KOPT-K1 (cell line): ENCODE results near the gene RIPOR2.
A peak's percentile ranks its signal among the peaks of the same experiment; 100 is the strongest.

ENCODE experiments used
- H3K27ac ChIP-seq: fragments of 200-600 bp; sonication (generic); 2 replicates; pipeline ENCODE4 v1.5.1; 2016; ENCODE audit warnings: antibody characterized with exemption, mild to moderate bottlenecking, low read depth, low read length; ENCODE audit not compliant: poor library complexity, severe bottlenecking
- H3K36me3 ChIP-seq: fragments of 200-600 bp; sonication (generic); 2 replicates; pipeline ENCODE4 v1.5.1; 2017; ENCODE audit warnings: antibody characterized with exemption, mild to moderate bottlenecking, low read length, moderate library complexity; ENCODE audit not compliant: insufficient read depth
- H3K9me3 ChIP-seq: fragments of 200-600 bp; sonication (generic); 2 replicates; pipeline ENCODE4 v1.5.1; 2017; ENCODE audit warnings: antibody characterized with exemption, low read length, mild to moderate bottlenecking; ENCODE audit not compliant: insufficient read depth, poor library complexity, severe bottlenecking

The RIPOR2 gene

DNA sequence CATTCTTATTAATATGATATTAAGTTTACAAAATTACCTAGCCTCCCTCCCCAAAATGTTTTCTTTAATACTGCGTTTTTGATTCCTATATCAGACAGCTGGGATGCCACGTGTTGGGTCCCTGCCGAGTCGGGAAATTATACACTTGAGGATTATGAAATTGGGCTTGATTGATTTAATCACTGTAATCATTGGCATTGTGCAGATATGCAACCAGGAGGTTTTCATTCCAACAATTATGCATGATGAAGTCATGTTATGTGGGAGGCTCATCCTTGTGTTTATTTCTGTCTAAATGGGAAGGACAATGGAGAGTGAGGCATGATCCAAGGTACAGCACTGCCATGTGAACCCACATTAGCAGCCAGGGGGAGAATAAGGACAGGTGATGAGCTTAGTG, 30.6 kb upstream of the RIPOR2 start:
- Histone ChIP-seq H3K36me3 (no peaks in the 10 kb centered on the region), H3K9me3 (no peaks in the 10 kb centered on the region), H3K27ac (no peak overlapping the region)

DNA sequence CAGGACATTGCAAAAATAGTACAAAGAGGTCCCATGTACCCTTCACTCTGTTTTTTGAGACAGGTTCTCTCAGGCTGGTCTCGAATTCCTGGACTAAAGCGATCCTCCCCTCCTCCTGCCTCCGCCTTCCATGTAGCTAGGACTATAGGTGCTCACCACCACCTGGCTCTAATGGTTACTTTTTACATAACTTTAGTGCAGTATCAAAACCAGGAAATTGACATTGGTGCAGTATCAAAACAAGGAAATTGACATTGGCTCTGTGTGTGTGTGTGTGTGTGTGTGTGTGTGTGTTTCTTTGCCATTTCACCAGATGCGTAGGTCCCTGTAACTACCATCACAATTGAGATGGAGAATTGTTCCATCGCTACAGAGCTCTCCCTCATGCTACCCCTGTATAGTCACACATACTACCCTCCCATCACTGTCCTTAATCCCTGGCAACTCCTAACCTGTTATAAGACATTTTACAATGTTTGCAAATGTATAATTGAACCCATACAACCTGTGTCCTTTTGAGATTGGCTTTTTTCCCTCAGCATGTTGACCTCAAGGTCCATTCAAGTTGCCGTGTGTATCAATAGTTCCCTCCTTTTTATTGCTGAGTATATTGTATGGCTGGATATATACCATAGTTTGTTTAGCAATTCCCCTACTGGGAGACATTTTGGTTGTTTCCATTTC, 28.3 kb upstream of the RIPOR2 start:
- H3K36me3 ChIP-seq: no peaks in the 10 kb centered on the region
- no peak overlapping the region for H3K27ac ChIP-seq
- H3K9me3 ChIP-seq: no peaks in the 10 kb centered on the region

DNA sequence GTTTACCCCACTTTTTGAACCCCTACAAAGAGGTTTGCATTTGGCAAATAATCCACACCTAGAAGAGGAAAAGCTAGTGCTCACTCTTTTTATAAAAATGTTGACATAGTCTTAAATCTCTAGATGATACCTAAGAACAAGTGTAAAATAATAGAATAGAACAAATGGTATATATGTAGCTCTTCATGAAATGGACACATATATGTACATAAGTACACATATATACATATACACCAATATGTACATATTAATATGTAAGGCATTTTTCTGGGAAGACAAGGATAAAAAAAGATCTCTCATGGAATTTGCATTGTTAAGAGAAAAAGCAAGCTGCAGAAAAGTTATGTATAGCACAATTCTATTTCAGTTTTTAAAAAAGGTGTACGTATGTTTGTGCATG, 27.6 kb upstream of the RIPOR2 start:
- no peaks in the 10 kb centered on the region for H3K9me3 ChIP-seq
- no peak overlapping the region for H3K27ac ChIP-seq
- H3K36me3 ChIP-seq: no peaks in the 10 kb centered on the region

DNA sequence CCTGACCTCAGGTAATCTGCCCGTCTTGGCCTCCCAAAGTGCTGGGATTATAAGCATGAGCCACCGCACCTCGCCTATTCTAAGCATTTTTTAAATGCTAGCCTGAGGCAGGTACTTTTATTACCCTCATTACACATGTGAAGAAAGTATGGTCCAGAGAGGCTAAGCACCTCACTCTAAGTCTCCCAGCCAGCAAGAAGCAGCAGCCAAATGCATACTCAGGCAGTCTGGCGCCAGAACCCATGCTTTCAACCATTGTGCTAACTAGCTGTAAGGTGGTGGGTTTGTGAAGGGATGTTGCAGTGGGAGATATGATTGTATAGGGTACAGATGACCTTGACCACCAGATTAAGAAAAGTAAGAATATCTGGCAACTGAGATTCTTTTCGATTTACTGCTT, 26.1 kb upstream of the RIPOR2 start:
- Histone ChIP-seq H3K36me3 (no peaks in the 10 kb centered on the region), H3K9me3 (no peaks in the 10 kb centered on the region), H3K27ac (no peak overlapping the region)

DNA sequence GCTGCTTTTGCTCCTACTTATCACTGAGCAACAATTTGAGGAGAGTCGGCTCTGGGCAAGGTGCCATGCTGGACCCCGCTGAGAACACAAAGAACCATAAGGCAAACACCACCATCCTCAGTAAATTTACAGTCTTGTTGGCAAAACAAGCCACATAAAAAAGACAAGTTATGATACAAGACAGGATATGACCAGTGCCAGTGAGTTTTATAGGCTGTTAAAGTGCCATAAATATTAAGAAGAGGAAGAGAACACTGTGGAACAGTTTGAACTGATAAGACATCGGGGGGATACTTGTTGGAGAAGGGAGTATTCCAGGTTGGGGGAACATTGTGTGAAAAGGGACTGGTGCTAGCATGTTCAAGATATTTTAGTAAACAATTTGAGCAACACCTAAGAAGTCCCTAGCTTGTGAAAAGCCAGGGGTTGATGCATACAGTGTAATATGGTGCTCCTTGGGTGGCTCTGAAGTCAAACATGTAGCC, 25.3 kb upstream of the RIPOR2 start:
- H3K27ac ChIP-seq: no peak overlapping the region
- H3K36me3 ChIP-seq: no peaks in the 10 kb centered on the region
- H3K9me3 ChIP-seq: no peaks in the 10 kb centered on the region

DNA sequence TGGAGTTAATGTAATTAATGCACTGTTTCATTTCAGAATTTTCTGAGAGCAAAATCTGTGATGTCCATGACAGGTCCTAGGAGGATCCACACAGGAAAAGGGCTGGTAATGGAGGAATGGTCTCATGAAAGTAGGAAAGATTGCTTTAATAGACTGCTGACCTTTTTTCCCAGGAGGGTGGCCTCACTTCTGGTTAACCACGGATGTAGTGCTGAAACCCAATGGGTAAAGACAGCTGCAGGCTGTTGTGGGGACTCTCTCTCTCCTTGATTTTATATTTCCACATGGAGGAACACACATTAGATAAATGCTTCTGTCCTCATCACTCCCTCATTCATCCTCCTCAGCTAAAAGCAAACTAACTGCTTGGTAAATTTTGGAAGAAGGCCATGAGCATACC, 23.6 kb upstream of the RIPOR2 start:
- no peaks in the 10 kb centered on the region for H3K36me3 ChIP-seq
- H3K27ac ChIP-seq: no peak overlapping the region

DNA sequence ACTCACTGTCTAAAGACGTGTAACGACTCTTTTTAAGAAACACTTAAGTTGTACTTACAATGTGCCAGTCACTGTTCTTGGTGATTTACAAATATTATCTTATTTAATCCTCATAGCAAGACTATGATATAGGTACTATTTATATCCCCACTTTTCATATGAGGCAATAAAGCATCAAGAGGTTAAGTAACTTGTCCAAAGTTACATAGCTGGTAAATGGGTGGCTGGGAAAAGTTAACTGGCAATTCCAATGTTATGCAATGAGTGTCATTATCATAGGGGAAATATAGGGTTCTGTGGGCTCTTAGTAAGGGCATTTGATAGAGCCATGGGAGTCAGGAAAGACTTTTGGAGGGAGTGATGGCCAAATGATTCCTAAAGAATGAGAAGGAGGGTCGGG, 21.4 kb upstream of the RIPOR2 start:
- Histone ChIP-seq H3K36me3 (no peaks in the 10 kb centered on the region), H3K27ac (no peak overlapping the region), H3K9me3 (no peaks in the 10 kb centered on the region)

More for the DNA sequence above, 23.6 kb upstream of the RIPOR2 start:
- no peaks in the 10 kb centered on the region for H3K9me3 ChIP-seq

DNA sequence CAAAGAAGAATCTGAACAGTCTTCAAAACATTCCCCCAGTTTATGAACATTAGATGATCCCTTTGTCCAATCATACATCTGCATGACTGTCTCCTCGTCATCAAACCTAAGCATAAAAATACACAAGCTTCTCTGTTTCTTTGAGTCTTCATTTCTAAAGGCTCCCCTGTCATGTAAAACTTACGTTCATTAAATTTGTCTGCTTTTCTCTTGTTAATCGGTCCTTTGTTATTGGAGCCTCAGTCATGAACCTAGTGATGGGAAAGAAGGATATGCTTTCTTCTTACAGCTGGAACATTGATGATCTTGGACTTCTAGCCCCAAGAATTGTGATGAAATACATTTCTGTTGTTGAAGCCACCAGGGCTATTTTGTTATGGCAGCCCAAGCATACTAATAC, 18.0 kb upstream of the RIPOR2 start:
- no peaks in the 10 kb centered on the region for H3K36me3 ChIP-seq
- H3K27ac ChIP-seq: no peak overlapping the region
- H3K9me3 ChIP-seq: no peaks in the 10 kb centered on the region

DNA sequence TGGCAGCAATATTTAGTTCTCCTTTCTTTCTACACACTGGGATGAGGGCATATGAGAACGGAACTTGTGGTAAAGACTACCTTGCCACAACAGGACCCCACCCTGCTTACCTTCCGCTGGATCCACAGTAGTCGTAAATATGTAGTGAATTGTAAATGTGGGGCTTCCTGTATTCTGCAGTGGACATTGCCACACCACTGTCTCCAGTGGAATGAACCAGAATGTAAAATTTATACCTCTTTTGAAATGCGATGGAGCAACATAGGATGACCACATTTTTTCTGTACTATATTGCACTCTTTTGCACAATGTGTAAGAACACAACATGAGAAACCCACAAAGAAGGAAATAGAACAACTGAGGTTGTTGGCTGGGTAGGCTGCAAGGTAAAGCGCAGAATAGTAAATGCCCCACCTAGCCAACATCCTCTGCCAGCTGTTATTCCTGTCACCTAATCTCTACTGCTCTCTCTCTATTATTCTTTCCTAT, 16.1 kb upstream of the RIPOR2 start:
- peak overlapping the region; percentile 81 for H3K27ac ChIP-seq
- H3K36me3 ChIP-seq: no peaks in the 10 kb centered on the region
- H3K9me3 ChIP-seq: no peaks in the 10 kb centered on the region

DNA sequence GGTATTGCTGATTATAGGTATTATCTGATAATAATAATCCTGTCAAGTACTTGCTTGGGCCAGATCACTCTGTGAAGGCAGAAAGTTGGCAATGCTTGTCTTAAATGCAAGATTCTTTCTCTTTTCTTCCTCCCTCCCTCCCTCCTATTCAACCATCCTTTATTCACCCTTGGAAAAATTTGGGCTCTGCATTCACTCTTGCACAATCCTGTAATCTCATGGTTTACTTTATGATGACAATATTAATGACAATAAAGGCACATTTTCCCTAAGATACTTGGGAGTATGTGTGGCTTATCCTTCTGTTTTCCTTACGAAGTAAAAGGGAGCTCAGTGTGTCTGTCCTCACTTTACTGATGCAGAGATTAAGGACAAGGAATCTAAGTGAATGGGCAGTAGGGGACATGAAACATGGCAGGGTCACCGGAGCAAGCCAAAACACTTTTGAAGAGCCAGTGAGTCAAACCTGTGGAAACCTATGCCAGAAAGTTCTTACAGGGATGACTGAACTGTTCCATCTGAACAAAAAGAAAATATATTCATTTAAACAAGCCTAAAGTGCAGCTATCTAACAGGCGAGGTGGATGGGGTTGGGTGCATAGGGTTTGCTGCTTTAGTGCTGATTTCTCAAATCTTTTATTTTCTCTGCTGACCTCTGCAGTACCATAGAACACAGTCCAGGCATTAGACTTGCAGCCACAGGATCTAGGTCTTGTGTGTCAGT, 14.6 kb upstream of the RIPOR2 start:
- H3K36me3 ChIP-seq: 0 out of 2 replicates have a peak, but pooled peaks cover under 1% of the 10 kb centered on the region
- peak overlapping the region; percentile 81 for H3K27ac ChIP-seq
- H3K9me3 ChIP-seq: peaks cover 3% of the 10 kb centered on the region

DNA sequence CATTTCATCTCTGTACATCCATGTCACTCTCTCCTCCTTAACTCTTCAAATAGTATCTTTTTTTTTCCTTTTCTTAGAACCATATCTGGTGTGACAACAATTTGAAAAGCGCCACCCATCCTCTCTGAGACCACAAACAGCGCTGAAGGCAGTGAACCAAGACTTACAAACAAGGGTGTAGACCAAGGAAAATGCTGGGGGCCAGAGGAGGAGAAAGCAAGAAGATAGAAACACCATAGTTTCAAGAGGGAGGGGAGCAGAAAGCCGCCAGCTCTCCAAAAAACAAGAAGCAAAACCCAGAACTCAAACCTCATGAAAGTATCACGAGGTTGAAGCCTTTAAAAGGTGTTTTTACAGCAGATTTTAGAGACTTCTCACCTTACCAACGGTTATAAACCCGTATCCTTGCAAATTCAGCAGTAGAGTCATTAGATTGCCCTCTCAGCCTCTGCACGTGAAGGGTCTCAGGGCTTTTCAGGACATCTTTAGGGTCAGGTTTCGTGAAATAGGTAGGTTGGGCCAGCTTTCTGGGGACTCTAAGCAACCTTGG, 13.3 kb upstream of the RIPOR2 start:
- Histone ChIP-seq H3K27ac (peak overlapping the region; percentile 81), H3K36me3 (peaks cover 10% of the 10 kb centered on the region), H3K9me3 (peaks cover 16% of the 10 kb centered on the region)

DNA sequence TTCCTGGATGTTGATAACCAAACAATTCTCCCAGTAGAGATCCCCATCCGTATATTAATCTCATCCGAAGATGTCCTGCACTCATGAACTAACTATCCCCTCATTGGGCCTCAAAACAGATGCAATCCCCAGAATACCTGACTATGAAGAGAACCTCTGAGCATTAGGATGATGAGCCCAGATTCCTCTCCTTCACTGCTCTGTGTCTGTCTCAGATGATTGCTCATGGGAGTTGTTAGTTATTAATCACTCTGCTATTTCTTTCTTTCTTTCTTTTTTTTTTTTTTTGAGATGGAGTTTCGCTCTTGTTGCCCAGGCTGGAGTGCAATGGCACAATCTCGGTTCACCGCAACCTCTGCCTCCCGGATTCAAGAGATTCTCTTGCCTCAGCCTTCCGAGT, 12.5 kb upstream of the RIPOR2 start:
- Histone ChIP-seq H3K36me3 (peaks cover 15% of the 10 kb centered on the region), H3K9me3 (peaks cover 24% of the 10 kb centered on the region), H3K27ac (peak overlapping the region; percentile 81)

DNA sequence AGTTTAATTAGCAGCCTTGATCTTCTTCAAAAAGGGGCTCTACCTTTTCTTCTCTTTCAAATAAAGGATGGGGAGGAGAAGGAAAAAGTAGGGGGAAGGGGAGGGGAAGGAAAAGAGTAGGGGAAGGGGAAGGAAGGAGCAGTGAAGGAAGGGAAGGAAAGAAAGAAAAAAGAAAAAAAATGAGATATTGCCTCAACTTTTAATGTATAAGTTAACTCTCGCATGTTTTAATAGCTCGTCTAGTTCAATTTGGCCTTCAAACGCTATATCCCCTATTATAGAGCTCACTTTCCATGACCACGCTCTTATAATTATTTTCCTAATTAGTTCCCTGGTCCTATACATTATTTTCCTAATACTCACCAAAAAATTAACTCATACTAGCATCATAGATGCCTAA, 11.9 kb upstream of the RIPOR2 start:
- H3K36me3 ChIP-seq: peaks cover 15% of the 10 kb centered on the region
- no peak overlapping the region for H3K27ac ChIP-seq
- peaks cover 30% of the 10 kb centered on the region for H3K9me3 ChIP-seq

DNA sequence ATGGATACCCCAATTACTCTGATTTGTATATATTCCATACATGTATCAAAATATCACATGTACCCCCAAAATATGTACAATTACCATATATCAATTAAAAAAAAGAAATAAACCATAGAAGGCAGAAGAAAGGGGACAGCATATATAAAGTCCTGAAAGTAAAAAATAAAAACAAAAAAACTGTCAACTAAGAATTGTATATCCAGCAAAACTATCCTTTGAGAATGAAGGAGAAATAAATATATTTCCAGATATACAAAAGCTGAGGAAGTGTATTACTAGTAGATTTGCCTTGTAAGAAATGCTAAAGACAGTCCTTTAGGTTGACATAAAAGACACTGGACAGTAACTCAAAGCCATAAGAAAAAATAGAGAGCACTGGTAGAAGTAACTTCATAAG, 9.3 kb upstream of the RIPOR2 start:
- peaks cover 35% of the 10 kb centered on the region for H3K9me3 ChIP-seq
- H3K27ac ChIP-seq: no peak overlapping the region
- H3K36me3 ChIP-seq: peaks cover 15% of the 10 kb centered on the region

DNA sequence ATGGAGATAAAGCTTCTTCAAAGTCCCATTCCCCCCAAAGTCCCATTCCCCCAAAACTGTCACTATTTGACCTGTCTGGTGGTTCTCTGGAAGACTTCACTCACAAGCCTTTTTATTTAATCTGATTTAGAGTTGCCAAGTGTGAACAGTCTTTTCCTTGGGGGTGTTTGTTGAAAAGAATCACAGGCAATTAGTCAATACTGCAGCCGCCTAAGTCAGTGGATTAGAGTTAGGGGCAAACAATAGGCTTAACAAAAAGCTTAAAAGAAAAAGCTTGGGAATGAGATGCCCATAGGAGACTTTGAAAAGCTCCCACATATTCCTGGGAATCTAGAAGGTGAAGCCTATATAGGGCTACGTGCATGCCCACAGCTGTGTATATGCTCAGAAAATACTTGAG, 8.0 kb upstream of the RIPOR2 start:
- H3K9me3 ChIP-seq: peaks cover 35% of the 10 kb centered on the region
- no peak overlapping the region for H3K27ac ChIP-seq
- peaks cover 15% of the 10 kb centered on the region for H3K36me3 ChIP-seq
